Vagina (tissue), 2 donors: Measurements from ENCODE around the gene ROCK2.

ENCODE experiments used
- POLR2A ChIP-seq, 2 donors: fragments of 450-650 bp; IDR thresholded peaks; one replicate each; pipeline ENCODE4 v1.6.1; 2017; ENCODE audit warnings: antibody characterized with exemption in 2 of 2, mild to moderate bottlenecking in 2 of 2, moderate library complexity in 2 of 2
- POLR2AphosphoS5 ChIP-seq, 2 donors: sonication (generic); formaldehyde crosslinking; IDR thresholded peaks; one replicate each; pipeline ENCODE4 v1.9.0; 2017; ENCODE audit warnings: antibody characterized with exemption in 2 of 2, mild to moderate bottlenecking in 2 of 2, low read depth in 1 of 2; ENCODE audit not compliant: insufficient read depth in 1 of 2
- TF ChIP-seq, protein P1 (sequence below), 3 experiments: fragments of 450-650 bp in 2 of 3; fragments of 200-600 bp in 1 of 3; sonication (generic) in 1 of 3; IDR thresholded peaks; one replicate each; pipeline ENCODE4 v1.5.1; 2017 to 2019; ENCODE audit warnings: antibody characterized with exemption in 3 of 3, mild to moderate bottlenecking in 2 of 3, moderate library complexity in 2 of 3

DNA sequence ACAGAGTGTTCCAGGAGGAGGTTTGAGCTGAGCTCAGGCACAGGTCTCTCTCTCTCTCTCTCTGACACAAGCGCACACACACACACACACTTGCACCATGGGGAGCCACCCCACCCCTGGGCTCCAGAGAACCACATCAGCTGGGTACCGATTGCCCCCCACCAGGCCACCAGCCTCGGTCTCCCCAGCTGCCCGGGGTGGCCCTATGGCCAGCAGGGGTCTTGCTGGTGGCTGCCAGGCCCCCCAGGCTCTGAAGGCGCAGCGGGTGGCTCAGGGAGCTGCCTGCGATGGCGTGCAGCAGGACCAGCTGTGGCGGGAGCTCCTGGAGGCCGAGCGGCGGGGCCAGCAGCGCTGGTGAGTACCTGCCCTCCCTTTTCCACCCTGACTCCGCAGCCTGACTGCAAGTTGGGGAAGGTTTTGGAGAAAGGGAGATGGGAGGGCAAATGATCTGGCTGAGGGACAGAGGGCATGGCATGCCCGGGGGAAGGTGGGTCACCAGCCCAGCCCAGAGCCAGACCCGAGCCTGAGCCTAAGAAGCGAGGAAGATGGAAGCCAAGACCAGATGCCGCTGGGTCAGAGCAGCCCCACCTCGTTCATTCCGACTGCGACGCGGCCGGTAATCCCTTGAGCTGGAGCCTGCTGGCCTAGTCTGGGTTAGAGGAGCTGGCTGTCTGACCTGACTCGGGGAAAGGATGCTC is 211.0 kb downstream of the ROCK2 start:
- TF ChIP-seq, protein P1, sequence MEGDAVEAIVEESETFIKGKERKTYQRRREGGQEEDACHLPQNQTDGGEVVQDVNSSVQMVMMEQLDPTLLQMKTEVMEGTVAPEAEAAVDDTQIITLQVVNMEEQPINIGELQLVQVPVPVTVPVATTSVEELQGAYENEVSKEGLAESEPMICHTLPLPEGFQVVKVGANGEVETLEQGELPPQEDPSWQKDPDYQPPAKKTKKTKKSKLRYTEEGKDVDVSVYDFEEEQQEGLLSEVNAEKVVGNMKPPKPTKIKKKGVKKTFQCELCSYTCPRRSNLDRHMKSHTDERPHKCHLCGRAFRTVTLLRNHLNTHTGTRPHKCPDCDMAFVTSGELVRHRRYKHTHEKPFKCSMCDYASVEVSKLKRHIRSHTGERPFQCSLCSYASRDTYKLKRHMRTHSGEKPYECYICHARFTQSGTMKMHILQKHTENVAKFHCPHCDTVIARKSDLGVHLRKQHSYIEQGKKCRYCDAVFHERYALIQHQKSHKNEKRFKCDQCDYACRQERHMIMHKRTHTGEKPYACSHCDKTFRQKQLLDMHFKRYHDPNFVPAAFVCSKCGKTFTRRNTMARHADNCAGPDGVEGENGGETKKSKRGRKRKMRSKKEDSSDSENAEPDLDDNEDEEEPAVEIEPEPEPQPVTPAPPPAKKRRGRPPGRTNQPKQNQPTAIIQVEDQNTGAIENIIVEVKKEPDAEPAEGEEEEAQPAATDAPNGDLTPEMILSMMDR (IDR thresholded peaks at IDR 0.05): no peak
- TF ChIP-seq POLR2A (IDR thresholded peaks at IDR 0.05) (no peak), POLR2AphosphoS5 (IDR thresholded peaks at IDR 0.05; ENCODE audit: insufficient read depth in 1 of 2, low read depth in 1 of 2) (no peak)
